ENCODE data around the gene VWA5B2.

DNA sequence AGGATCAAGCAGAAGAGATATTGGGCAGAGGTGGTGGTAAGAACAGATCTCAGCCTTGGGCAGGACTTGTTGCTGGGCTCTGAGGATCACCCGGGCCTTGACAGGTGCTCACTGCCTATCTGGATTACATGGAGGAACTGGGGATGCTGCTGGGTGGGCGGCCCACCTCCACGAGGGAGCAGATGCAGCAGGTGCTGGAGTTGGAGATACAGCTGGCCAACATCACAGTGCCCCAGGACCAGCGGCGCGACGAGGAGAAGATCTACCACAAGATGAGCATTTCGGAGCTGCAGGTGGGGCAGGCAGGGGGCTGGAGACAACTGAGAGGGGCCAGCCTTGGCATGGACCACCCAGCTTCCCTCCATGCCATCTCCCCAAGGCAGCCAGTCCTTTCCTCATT, 54.3 kb downstream of the VWA5B2 start:
- TF ChIP-seq, protein P1, sequence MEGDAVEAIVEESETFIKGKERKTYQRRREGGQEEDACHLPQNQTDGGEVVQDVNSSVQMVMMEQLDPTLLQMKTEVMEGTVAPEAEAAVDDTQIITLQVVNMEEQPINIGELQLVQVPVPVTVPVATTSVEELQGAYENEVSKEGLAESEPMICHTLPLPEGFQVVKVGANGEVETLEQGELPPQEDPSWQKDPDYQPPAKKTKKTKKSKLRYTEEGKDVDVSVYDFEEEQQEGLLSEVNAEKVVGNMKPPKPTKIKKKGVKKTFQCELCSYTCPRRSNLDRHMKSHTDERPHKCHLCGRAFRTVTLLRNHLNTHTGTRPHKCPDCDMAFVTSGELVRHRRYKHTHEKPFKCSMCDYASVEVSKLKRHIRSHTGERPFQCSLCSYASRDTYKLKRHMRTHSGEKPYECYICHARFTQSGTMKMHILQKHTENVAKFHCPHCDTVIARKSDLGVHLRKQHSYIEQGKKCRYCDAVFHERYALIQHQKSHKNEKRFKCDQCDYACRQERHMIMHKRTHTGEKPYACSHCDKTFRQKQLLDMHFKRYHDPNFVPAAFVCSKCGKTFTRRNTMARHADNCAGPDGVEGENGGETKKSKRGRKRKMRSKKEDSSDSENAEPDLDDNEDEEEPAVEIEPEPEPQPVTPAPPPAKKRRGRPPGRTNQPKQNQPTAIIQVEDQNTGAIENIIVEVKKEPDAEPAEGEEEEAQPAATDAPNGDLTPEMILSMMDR (IDR thresholded peaks at IDR 0.05; ENCODE audit: low read length), result no peak
- no peak for TF ChIP-seq EZH2 (IDR thresholded peaks at IDR 0.05; ENCODE audit: borderline replicate concordance, low read length)
